Measurements from ENCODE around the gene BBX. TPM values are rescaled to one million over a fixed set of nuclear protein-coding genes. Genes with fewer than 3 reads are reported as not detected.
A peak's percentile ranks its signal among the peaks of the same experiment; 100 is the strongest.
"Not testable (repeated sequence)": the region's sequence is repeated elsewhere in the genome, so short reads cannot be mapped to it uniquely, and the experiment has no call there.

Gene BBX
- total RNA-seq, 4 donors from 2014 or later = 55.6 to 86.7 (median 73.0) TPM

DNA sequence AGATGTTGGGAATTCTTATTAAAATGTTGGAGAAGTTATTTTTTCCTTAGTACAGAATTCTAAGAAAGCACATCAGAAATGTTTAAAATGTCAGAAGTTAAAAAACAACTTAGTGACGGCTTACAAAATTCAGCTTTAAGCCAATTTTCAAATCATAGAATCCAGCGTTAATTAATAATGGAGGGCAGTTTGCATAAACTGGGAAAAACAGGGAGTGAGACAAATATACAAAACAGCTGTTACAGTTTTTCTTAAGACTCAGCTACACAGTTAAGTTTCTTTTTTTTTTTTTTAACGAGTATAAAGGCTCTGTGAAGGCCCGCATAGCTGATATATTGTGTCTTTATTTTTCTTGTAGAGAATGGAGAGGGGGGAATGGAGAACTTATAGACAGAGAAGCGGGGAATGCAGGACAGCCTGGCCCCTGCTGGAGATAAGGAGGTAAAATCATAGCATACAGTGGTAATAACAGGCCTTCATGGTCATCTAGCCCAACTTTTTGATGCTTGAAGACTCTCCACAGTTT is 164.4 kb downstream of the BBX start:
- H3K4me1 ChIP-seq = peaks cover 0 to 23% (median 15%) of the 10 kb centered on the region in 3 donors
- TF ChIP-seq CTCF (IDR thresholded peaks at IDR 0.05) (no peak), POLR2A (IDR thresholded peaks at IDR 0.05) (no peak), EP300 (IDR thresholded peaks at IDR 0.05) (no peak), POLR2AphosphoS5 (IDR thresholded peaks at IDR 0.05) (no peak)
- no peak overlapping the region for H3K27ac ChIP-seq
- no peaks in the 10 kb centered on the region for H3K36me3 ChIP-seq
- H3K27me3 ChIP-seq = no peaks in the 10 kb centered on the region
- no peaks in the 10 kb centered on the region for H3K9me3 ChIP-seq
- 83 to 94% methylated on average over 5 of the region's 5 CpGs for WGBS, 2 donors (ENCODE audit: low coverage in 1 of 2)
- ATAC-seq = no peak
- H3K4me3 ChIP-seq = no peak overlapping the region

- 89 to 93% methylated on average over 6 of the region's 6 CpGs for WGBS, 2 donors (ENCODE audit: low coverage in 1 of 2)
- no peaks in the 10 kb centered on the region for H3K27me3 ChIP-seq
- H3K4me1 ChIP-seq = peaks cover 0 to 4% (median 3%) of the 10 kb centered on the region in 3 donors
- no peak for ATAC-seq
- H3K9me3 ChIP-seq = no peaks in the 10 kb centered on the region
- TF ChIP-seq CTCF (IDR thresholded peaks at IDR 0.05) (no peak), EP300 (IDR thresholded peaks at IDR 0.05) (no peak), POLR2A (IDR thresholded peaks at IDR 0.05) (no peak)
- H3K27ac ChIP-seq = no peak overlapping the region
- H3K4me3 ChIP-seq = no peak overlapping the region
- H3K36me3 ChIP-seq = no peaks in the 10 kb centered on the region
Measured at GRCh38 chr3:107689355-107689754, 166.6 kb downstream of the BBX start.

GRCh38 chr3:107690522-107691138 is 167.9 kb downstream of the BBX start:
- ATAC-seq = no peak
- 9 to 28% methylated on average over 1 to 2 of the region's 2 CpGs for WGBS, 2 donors (ENCODE audit: low coverage in 1 of 2)
- H3K4me1 ChIP-seq = peaks cover 0 to 3% (median 0%) of the 10 kb centered on the region in 3 donors
- no peak overlapping the region for H3K4me3 ChIP-seq
- H3K9me3 ChIP-seq = no peaks in the 10 kb centered on the region
- no peak overlapping the region for H3K27ac ChIP-seq
- H3K36me3 ChIP-seq = no peaks in the 10 kb centered on the region
- TF ChIP-seq POLR2AphosphoS5 (IDR thresholded peaks at IDR 0.05) (no peak), CTCF (IDR thresholded peaks at IDR 0.05) (peak in 3 of 4 experiments; percentile 39 to 55 (median 53))
- H3K27me3 ChIP-seq = no peaks in the 10 kb centered on the region

DNA sequence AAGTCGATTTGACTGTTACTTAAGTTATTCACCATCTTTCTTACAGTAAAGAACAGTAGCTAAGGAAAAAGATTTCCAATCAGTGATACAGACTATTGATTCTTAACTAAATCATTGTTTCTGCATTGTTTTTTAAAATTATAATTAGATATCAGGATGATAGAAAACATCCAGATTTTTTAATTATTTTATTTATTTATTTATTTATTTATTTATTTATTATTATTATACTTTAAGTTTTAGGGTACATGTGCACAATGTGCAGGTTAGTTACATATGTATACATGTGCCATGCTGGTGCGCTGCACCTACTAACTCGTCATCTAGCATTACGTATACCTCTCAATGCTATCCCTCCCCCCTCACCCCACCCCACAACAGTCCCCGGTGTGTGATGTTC is 169.2 kb downstream of the BBX start:
- H3K27me3 ChIP-seq, H3K4me1 ChIP-seq, H3K27ac ChIP-seq, H3K36me3 ChIP-seq, ATAC-seq, H3K9me3 ChIP-seq, H3K4me3 ChIP-seq: not testable (repeated sequence)
- 90 to 100% methylated on average over 1 to 4 of the region's 5 CpGs for WGBS, 2 donors (ENCODE audit: low coverage in 1 of 2)

DNA sequence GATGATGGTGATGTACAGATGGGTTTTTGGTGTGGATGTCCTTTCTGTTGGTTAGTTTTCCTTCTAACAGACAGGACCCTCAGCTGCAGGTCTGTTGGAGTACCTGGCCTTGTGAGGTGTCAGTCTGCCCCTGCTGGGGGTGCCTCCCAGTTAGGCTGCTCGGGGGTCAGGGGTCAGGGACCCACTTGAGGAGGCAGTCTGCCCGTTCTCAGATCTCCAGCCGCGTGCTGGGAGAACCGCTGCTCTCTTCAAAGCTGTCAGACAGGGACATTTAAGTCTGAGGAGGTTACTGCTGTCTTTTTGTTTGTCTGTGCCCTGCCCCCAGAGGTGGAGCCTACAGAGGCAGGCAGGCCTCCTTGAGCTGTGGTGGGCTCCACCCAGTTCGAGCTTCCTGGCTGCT is 174.6 kb downstream of the BBX start:
- not testable (repeated sequence) for H3K27ac ChIP-seq, H3K9me3 ChIP-seq, ATAC-seq, H3K27me3 ChIP-seq, H3K4me3 ChIP-seq, H3K36me3 ChIP-seq
- peaks cover 0 to 12% (median 3%) of the 10 kb centered on the region in 3 donors for H3K4me1 ChIP-seq
- WGBS, 2 donors (ENCODE audit: low coverage in 1 of 2) = no CpG with 5 or more reads among the region's 6 CpGs

DNA sequence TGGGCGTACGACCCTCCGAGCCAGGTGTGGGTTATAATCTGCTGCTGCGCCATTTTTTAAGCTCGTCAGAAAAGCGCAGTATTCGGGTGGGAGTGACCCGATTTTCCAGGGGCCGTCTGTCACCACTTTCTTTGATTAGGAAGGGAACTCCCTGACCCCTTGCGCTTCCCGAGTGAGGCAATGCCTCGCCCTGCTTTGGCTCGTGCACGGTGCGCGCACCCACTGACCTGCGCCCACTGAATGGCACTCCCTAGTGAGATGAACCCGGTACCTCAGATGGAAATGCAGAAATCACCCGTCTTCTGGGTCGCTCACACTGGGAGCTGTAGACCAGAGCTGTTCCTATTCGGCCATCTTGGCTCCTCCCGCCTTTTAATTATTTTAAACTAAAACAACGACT is 175.1 kb downstream of the BBX start:
- Histone ChIP-seq H3K4me3 (peak overlapping the region; percentile 8 to 14), H3K4me1 (peaks cover 0 to 14% (median 3%) of the 10 kb centered on the region in 3 donors)
- 72 to 75% methylated on average over 11 to 16 of the region's 23 CpGs for WGBS, 2 donors (ENCODE audit: low coverage in 1 of 2)
- not testable (repeated sequence) for ATAC-seq, H3K27ac ChIP-seq, H3K36me3 ChIP-seq, H3K9me3 ChIP-seq, H3K27me3 ChIP-seq

All from gastroesophageal sphincter (tissue), 4 donors.